HG03460 (cell line): ENCODE results near the gene FPR2.
"Not testable (repeated sequence)": the region's sequence is repeated elsewhere in the genome, so short reads cannot be mapped to it uniquely, and the experiment has no call there.

ENCODE experiments used
- ATAC-seq: cut with Tn5 transposase; IDR thresholded peaks from one replicate; pipeline ENCODE4 v1.9.1; 2021; ENCODE audit not compliant: unreplicated experiment

Gene FPR2

GRCh38 chr19:51739466-51740213 is 21.3 kb upstream of the FPR2 start:
- no peak for ATAC-seq

DNA sequence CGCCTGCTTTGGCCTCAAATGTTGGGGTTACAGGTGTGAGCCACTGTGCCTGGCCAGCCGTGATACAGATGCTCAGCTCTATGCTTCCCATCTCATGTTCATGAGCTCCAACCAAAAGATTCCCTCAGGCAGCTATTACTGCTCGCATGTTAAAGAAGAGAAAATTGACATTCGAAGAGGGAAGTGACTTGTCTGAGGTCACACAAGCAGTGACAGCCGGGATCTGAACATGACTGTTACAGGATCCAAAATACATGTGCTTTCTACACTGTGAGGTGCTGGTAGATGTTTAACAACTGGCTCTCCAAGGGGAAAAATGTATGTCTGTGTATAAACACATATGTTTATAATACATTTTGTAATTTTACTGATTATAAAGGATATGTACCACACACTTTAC is 20.6 kb upstream of the FPR2 start:
- no peak for ATAC-seq

GRCh38 chr19:51742789-51743188 is 18.2 kb upstream of the FPR2 start:
- no peak for ATAC-seq

DNA sequence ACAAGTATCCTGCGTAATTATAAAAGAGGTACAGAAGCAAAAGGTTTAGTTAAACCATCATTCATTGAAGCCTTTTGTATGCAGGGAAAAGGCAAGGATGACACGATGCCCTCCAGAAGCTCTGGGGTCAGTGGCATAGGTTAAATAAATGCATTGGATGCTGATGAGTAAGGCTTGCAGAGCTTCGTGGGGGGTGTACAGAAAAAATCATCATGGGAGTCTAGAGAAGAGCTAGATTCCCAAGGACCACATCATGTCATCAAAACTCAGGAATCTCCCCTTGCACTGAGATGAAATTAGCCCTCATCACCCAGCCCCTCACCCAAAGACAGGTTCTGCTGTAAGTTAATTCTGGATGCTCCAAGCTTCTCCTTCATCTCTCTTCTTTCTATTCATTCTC is 17.6 kb upstream of the FPR2 start:
- ATAC-seq, result no peak

GRCh38 chr19:51746731-51747130 is 14.2 kb upstream of the FPR2 start:
- ATAC-seq, result no peak

DNA sequence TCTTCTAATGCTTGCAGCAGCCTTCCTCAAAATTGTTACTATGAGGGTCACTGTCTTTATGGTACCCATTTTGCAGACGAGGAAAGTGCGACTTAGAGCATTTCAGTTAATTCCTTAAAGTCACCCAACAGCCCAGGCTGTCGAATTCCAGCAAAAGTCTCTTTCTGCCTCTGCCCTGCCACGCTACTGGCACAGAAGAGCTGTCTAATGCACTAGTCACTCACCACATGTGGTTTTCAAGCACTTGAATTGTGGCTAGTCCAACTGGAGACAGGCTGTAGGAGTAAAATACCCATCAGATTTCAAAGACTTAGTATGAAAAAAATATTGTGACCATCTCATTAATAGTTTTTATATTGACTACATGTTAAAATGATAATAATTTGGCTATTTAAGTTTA is 11.0 kb upstream of the FPR2 start:
- ATAC-seq, result no peak

DNA sequence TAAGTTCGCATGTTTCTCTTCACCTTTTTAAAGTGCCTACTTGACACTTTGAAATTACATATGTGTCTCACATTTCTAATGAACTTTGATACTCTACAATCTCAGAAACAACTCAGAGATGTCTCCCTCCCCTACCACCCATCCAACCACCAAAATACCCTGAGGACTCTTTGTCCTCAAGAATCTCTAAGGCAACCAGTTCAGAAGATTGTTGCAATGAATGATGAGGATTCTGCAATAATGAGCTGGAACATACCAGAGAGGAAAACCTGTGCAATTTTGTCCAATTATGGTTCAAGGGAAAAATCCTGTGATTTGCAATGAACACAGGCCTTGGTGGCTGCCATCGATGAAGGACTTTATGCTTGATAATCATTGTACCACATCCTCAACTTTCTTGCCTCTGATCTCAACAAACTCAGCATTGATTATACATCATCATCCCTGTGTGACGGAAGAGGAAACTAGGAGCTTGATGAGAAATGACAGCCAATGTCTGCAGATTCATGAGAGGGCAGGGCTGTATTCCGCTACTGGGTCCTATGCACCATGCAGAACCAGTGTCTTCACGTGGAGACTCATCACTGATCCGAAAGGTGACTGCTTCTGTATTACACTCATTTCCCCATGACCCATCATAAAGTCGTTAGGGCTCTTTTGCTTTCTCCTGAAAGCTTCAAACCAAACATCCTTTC is 10.4 kb upstream of the FPR2 start:
- ATAC-seq, result no peak

DNA sequence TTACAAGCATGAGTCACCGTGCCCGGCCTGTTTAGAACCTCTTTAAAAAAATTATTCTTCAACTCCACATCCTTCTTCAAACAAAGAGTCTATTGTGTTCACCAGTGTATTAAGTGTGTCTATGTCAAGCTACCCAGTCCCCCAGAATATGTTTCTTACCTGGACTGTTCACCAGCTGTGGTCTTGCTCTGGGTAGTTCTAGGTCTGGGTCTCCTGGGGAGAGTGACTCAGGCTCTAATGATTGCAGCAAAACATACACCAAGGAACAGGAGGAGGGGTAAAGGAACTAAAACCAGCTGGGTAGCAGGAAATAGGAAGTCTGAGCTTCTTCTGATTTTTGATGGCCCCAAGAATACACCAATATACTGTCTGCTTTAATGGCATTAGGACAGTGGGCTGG is 9.3 kb upstream of the FPR2 start, which contains the start of gene FPR1:
TSS of gene FPR1 (minus strand) at position 224 of the 400 bp plus-strand sequence. CDS start 4,884 bp downstream, outside the sequence.
- no peak for ATAC-seq

- no peak for ATAC-seq
Observed at GRCh38 chr19:51754109-51754508, 6.9 kb upstream of the FPR2 start.

DNA sequence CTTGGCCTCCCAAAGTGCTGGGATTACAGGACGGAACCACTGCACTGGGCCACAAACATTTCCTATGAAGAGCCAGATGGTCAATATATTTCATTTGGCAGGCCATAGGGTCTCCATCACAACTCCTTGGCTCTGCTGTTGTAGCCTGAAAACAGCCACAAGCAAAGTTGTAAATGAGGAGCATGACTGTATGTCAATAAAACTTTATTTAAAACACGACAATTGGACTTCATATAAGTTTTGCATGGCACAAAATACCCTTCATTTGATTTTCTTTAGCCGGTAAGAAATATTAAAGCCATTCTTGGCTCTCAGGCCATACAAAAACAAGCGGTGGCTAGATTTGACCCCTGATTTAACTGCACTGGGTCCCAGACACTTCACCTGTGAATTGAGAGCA is 6.2 kb upstream of the FPR2 start:
- no peak for ATAC-seq

DNA sequence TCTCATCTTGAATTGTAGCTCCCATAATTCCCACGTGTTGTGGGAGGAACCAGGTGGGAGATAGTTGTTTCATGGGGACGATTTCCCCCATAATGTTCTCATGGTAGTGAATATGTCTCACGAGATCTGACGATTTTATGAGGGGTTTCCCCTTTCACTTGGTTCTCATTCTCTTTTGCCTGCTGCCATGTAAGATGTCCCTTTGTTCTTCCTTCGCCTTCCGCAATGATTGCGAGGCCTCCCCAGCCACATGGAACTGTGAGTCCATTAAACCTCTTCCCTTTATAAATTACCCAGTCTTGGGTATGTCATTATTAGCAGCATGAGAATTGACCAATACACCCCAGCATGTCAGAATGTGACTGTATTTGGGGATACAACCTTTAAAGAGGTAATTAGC is 5.4 kb upstream of the FPR2 start:
- no peak for ATAC-seq

DNA sequence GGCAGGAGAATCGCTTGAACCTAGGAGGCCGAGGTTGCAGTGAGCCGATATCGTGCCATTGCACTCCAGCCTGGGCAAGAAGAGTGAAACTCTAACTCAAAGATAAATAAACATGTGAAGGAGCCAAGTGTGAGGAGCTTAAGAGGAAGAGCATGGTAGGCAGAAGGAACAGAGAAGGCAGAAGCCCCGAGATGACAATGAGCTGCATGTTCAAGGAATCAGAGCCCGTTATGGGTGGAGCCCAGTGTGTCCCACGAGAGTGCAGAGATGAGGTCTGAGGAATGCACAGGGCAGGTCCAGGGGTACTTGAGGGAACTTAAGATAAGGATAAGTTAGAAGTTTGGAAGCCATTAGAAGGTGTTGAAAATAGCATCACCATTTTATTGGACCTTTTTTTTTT is 716 bp downstream of the FPR2 start:
- no peak for ATAC-seq

DNA sequence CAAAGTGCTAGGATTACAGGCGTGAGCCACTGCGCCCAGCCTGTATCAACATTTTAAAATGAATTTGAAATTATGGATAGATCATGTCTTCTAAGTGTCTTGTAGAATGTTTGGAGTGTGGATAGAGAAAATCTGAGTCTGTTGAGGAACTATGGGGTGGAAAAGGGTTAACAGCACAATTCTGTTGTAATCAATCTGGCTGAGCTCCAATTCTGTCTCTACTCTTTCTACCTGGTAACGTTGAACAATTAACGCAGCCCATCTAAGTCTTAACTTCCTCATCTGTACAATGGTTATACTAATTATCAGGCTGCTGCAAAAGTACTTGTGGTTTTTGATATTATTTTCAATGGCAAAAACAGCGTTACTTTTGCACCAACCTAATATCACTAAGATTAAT is 4.1 kb downstream of the FPR2 start:
- no peak for ATAC-seq

GRCh38 chr19:51766461-51766860 is 5.5 kb downstream of the FPR2 start:
- ATAC-seq, result no peak

GRCh38 chr19:51771376-51772130 is 10.6 kb downstream of the FPR2 start:
- ATAC-seq, result no peak

GRCh38 chr19:51772977-51773376 is 12.0 kb downstream of the FPR2 start:
- ATAC-seq, result no peak

- not testable (repeated sequence) for ATAC-seq
Observed at GRCh38 chr19:51776561-51776960, 15.6 kb downstream of the FPR2 start.

DNA sequence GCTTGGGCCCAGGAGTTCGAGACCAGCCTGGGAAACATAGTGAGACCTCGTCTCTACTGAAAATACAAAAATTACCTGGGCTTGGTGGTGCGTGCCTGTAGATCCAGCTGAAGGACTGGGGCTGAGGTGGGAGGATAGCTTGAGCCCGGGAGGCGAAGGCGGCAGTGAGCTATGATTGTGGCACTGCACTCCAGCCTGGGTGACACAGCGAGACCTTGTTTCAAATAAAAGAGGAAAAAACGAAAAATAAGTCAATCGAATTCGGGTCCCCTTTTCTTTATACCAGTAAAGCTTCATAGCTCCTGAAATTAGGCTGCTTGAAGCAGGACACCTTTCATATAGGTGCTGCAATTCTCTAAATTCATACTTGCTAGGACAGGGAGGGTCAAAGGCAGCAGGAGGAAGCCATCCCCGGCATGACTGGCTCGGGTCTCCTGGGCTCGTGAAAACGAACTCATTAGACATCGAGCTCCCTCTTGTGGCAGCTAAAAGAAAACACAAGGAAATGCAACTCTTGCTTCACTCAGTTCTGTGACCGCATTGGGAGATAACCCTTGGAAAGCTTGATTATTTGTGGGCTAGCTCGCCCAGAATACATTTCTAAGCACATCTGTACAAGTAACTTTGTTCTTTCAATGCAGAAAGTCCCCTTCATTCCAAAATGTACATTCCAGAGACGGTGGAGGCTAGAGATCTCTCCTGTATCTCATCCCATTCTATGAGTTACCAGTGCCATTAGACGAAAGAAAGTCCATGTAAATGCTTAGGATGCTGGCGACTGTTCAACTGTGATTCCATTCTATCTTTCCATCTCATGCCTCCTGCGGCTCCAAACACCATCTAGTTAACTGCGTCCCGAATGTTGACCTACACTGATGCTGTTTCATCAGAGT is 16.8 kb downstream of the FPR2 start:
- ATAC-seq, result no peak

GRCh38 chr19:51779181-51779580 is 18.2 kb downstream of the FPR2 start:
- no peak for ATAC-seq

- ATAC-seq, result no peak
Observed at GRCh38 chr19:51779703-51780102, 18.7 kb downstream of the FPR2 start.

GRCh38 chr19:51780270-51780669 is 19.3 kb downstream of the FPR2 start:
- no peak for ATAC-seq
